Measurements from ENCODE around the gene PDIA2. TPM values are rescaled to one million over a fixed set of nuclear protein-coding genes. Genes with fewer than 3 reads are reported as not detected.

Gene PDIA2
- total RNA-seq, 1 experiment from 2014 or later = not detected

DNA sequence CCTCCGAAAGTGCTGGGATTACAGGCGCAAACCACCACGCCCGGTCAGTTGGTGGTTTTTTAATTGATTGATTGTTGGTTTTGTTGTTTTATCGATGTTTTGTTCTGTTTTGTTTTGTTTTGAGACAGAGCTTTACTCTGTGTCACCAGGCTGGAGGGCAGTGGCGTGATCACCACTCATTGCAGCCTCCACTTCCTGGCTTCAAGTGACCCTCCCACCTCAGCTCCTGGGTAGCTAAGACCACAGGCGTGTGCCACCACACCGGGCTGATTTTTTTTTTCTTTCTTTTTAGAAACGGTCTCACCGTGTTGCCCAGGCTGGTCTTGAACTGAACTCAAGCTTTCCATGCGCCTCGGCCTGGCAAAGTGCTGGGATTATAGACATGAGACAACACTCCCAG, 35.9 kb upstream of the PDIA2 start:
- Mint-ChIP-seq H3K36me3 (ENCODE audit: insufficient read depth, unreplicated experiment) (peaks cover 13% of the 10 kb centered on the region), H3K9me3 (ENCODE audit: low read depth, unreplicated experiment) (no peaks in the 10 kb centered on the region), H3K27me3 (ENCODE audit: unreplicated experiment) (no peaks in the 10 kb centered on the region), H3K4me3 (ENCODE audit: low read depth, unreplicated experiment) (no peak overlapping the region), H3K27ac (ENCODE audit: unreplicated experiment) (no peak overlapping the region), H3K4me1 (ENCODE audit: low read depth, unreplicated experiment) (peaks cover 11% of the 10 kb centered on the region)
- no TSS peak for BruUV-seq (replicated peaks)
- no peak for DNase-seq
- TF ChIP-seq, protein P1, sequence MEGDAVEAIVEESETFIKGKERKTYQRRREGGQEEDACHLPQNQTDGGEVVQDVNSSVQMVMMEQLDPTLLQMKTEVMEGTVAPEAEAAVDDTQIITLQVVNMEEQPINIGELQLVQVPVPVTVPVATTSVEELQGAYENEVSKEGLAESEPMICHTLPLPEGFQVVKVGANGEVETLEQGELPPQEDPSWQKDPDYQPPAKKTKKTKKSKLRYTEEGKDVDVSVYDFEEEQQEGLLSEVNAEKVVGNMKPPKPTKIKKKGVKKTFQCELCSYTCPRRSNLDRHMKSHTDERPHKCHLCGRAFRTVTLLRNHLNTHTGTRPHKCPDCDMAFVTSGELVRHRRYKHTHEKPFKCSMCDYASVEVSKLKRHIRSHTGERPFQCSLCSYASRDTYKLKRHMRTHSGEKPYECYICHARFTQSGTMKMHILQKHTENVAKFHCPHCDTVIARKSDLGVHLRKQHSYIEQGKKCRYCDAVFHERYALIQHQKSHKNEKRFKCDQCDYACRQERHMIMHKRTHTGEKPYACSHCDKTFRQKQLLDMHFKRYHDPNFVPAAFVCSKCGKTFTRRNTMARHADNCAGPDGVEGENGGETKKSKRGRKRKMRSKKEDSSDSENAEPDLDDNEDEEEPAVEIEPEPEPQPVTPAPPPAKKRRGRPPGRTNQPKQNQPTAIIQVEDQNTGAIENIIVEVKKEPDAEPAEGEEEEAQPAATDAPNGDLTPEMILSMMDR (IDR thresholded peaks at IDR 0.05; ENCODE audit: unreplicated experiment) = no peak
- CTCF ChIA-PET = interaction anchor here (0.7 kb wide), 1 partner anchor 17 kb away, joined by 3 read pairs; no protein-coding TSS in a partner anchor
- intact Hi-C loops (cut with micrococcal nuclease; ENCODE audit: unreplicated experiment) = no loop called here

DNA sequence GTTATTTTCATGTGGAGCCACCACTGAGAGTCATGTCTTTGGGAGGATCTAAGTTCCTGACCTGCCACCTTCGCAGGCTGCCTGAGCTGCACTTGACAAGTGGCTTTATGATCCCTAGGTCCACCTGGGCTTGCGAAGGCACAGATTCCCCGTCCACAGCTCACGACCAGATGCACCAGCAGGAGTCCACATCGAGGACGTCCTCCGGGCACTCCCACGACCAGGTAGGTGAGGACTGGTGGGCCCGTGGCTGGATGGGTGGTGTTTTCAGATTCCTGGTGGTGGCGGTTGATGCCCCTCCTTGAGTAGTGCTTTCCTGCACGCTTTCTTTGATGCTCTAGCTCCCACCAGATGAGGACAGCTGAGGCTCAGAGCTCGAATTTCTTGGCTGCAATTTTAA, 33.5 kb upstream of the PDIA2 start:
- intact Hi-C loops (cut with micrococcal nuclease; ENCODE audit: unreplicated experiment) = no loop called here
- no peaks in the 10 kb centered on the region for H3K9me3 Mint-ChIP-seq (ENCODE audit: low read depth, unreplicated experiment)
- BruUV-seq (replicated peaks) = no TSS peak
- no peak overlapping the region for H3K27ac Mint-ChIP-seq (ENCODE audit: unreplicated experiment)
- CTCF ChIA-PET = interaction anchor here (1.6 kb wide), 1 partner anchor 14 kb away, joined by 5 read pairs; no protein-coding TSS in a partner anchor
- H3K4me1 Mint-ChIP-seq (ENCODE audit: low read depth, unreplicated experiment) = peaks cover 11% of the 10 kb centered on the region
- H3K27me3 Mint-ChIP-seq (ENCODE audit: unreplicated experiment) = no peaks in the 10 kb centered on the region
- no peak overlapping the region for H3K4me3 Mint-ChIP-seq (ENCODE audit: low read depth, unreplicated experiment)
- TF ChIP-seq, protein P1 (IDR thresholded peaks at IDR 0.05; ENCODE audit: unreplicated experiment) = no peak
- DNase-seq = no peak
- peaks cover 18% of the 10 kb centered on the region for H3K36me3 Mint-ChIP-seq (ENCODE audit: insufficient read depth, unreplicated experiment)

DNA sequence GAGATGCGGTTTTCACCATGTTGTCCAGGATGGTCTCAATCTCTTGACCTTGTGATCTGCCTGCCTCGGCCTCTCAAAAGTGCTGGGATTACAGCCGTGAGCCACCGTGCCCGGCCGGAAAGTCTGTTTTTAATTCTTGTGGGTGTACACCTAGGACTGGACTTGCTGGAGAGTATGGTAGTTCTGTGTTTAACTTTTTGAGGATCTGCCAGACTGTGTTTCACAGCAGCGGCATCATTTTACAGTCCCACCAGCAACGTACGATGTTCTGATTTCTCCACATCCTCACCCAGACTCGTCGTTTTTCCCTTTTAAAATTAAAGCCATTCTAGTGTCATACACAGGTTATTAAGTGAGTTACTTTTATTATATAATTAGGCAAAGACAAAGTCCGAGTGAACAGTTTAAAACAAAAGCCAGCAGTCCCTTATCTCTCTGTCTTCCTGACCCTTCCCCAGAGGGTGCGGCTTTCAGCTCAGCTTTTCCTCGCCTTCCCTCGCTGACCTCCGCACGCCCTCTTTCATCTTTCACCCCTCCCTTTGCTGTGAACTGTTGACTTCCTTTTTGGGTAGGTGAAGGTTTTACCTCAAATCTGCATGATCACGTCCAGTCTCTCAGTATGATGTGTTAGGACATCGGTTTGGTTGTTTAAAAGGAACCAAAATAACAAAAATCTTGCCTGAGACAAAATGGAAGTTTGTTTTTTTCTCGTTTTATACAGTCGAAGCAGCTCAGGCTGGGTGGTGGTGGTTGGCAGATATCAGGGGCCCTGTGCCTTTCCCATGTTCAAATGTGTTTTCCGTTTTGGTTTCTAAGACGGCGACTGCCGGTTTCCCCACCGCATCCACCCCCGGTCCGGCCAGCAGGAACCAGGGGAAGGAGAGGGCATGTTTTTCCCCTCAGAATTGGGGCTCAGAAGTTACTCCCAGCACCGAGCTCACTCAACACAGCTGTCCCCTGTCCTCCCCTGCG, 30.3 kb upstream of the PDIA2 start:
- Mint-ChIP-seq H3K27me3 (ENCODE audit: unreplicated experiment) (no peaks in the 10 kb centered on the region), H3K36me3 (ENCODE audit: insufficient read depth, unreplicated experiment) (peaks cover 42% of the 10 kb centered on the region), H3K27ac (ENCODE audit: unreplicated experiment) (no peak overlapping the region), H3K4me3 (ENCODE audit: low read depth, unreplicated experiment) (no peak overlapping the region), H3K9me3 (ENCODE audit: low read depth, unreplicated experiment) (no peaks in the 10 kb centered on the region), H3K4me1 (ENCODE audit: low read depth, unreplicated experiment) (peaks cover 11% of the 10 kb centered on the region)
- CTCF ChIA-PET = interaction anchor here (0.6 kb wide), 1 partner anchor 12 kb away, joined by 3 read pairs; no protein-coding TSS in a partner anchor
- no TSS peak for BruUV-seq (replicated peaks)
- no peak for DNase-seq
- intact Hi-C loops (cut with micrococcal nuclease; ENCODE audit: unreplicated experiment) = no loop called here
- TF ChIP-seq, protein P1 (IDR thresholded peaks at IDR 0.05; ENCODE audit: unreplicated experiment) = no peak

DNA sequence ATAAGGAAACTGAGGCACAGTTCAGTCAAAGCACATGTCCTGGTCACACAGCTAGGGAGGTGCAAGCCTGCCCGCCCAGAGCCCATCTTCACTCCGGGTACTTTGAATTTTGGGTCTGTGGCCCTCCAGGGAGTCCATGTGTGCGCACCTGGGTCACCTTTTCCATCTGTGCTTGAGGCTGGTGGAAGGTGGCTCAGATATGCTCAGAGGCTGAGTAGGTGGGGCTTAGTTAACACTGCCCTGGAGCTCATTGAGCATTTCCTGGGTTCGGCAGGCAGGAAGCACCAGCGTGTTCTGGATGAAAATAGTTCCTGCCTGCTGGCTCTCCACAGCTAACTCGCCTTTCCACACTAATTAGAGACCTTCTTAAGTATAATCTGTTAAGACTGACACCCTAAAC, 29.1 kb upstream of the PDIA2 start:
- peaks cover 47% of the 10 kb centered on the region for H3K36me3 Mint-ChIP-seq (ENCODE audit: insufficient read depth, unreplicated experiment)
- TF ChIP-seq, protein P1 (IDR thresholded peaks at IDR 0.05; ENCODE audit: unreplicated experiment) = no peak
- no peaks in the 10 kb centered on the region for H3K9me3 Mint-ChIP-seq (ENCODE audit: low read depth, unreplicated experiment)
- BruUV-seq (replicated peaks) = no TSS peak
- H3K27ac Mint-ChIP-seq (ENCODE audit: unreplicated experiment) = no peak overlapping the region
- H3K4me1 Mint-ChIP-seq (ENCODE audit: low read depth, unreplicated experiment) = peaks cover 11% of the 10 kb centered on the region
- CTCF ChIA-PET = interaction anchor here (1.1 kb wide), 1 partner anchor 19 kb away, joined by 3 read pairs; the partner anchor contains the start of gene FAM234A
- no peaks in the 10 kb centered on the region for H3K27me3 Mint-ChIP-seq (ENCODE audit: unreplicated experiment)
- intact Hi-C loops (cut with micrococcal nuclease; ENCODE audit: unreplicated experiment) = no loop called here
- no peak for DNase-seq
- H3K4me3 Mint-ChIP-seq (ENCODE audit: low read depth, unreplicated experiment) = no peak overlapping the region

Data from Calu3 (cell line).